Hematopoietic multipotent progenitor cell treated with erythropoietin and hydrocortisone succinate and interleukin-3 and kit ligand, for 6 days (in vitro differentiated cells): Measurements from ENCODE around the gene MMP24OS.

ENCODE experiments used
- DNase-seq: peaks from one replicate; pipeline ENCODE4 v3.0.0-alpha.2; 2015

Gene MMP24OS

GRCh38 chr20:35243986-35244385 is 33.9 kb downstream of the MMP24OS start:
- DNase-seq = no peak

GRCh38 chr20:35243317-35243716 is 34.6 kb downstream of the MMP24OS start:
- no peak for DNase-seq

GRCh38 chr20:35240811-35241293 is 37.1 kb downstream of the MMP24OS start:
- no peak for DNase-seq

GRCh38 chr20:35240083-35240810 is 37.7 kb downstream of the MMP24OS start:
- no peak for DNase-seq

- DNase-seq = no peak
These were observed 39.2 kb downstream of the MMP24OS start for GRCh38 chr20:35238735-35239134.

GRCh38 chr20:35238170-35238569 is 39.8 kb downstream of the MMP24OS start:
- peak; percentile 85 for DNase-seq

- no peak for DNase-seq
These were observed 40.4 kb downstream of the MMP24OS start for GRCh38 chr20:35237486-35237885.

- DNase-seq = no peak
These were observed 42.0 kb downstream of the MMP24OS start for GRCh38 chr20:35235881-35236280.

GRCh38 chr20:35232575-35232974 is 45.3 kb downstream of the MMP24OS start:
- no peak for DNase-seq

GRCh38 chr20:35226884-35227681 is 50.8 kb downstream of the MMP24OS start:
- DNase-seq = peak; percentile 71
